ENCODE measurements around the gene PBX4.

- TF ChIP-seq CTCF (IDR thresholded peaks at IDR 0.05; ENCODE audit: poor library complexity) (no peak), EZH2 (IDR thresholded peaks at IDR 0.05; ENCODE audit: borderline replicate concordance) (no peak)
Measured at GRCh38 chr19:19535311-19536191, 82.9 kb downstream of the PBX4 start.

All from hepatocyte (in vitro differentiated cells).